SJSA1 (cell line): Measurements from ENCODE around the gene TDRD12. TPM values are rescaled to one million over a fixed set of nuclear protein-coding genes. Genes with fewer than 3 reads are reported as not detected.
"Not testable (repeated sequence)": the region's sequence is repeated elsewhere in the genome, so short reads cannot be mapped to it uniquely, and the experiment has no call there.

Experiments
- DNase-seq, 2 experiments: peaks; one replicate each; pipeline ENCODE4 v3.0.0-alpha.2; 2015 to 2020; ENCODE audit warnings: low spot score in 2 of 2, low read depth in 1 of 2
- H3K27ac ChIP-seq: fragments of 250-450 bp; sonication (Bioruptor Pico); 2 replicates; pipeline ENCODE4 v1.5.1; 2020; ENCODE audit warnings: mild to moderate bottlenecking, moderate library complexity
- H3K27me3 ChIP-seq: fragments of 250-450 bp; sonication (Bioruptor Pico); replicated peaks from 2 replicates; pipeline ENCODE4 v1.5.1; 2020; ENCODE audit warnings: mild to moderate bottlenecking, moderate library complexity
- H3K36me3 ChIP-seq: fragments of 250-450 bp; sonication (Bioruptor Pico); 2 replicates; pipeline ENCODE4 v1.5.1; 2020; ENCODE audit warnings: mild to moderate bottlenecking
- H3K4me1 ChIP-seq: fragments of 250-450 bp; sonication (Bioruptor Pico); replicated peaks from 2 replicates; pipeline ENCODE4 v1.6.1; 2021; ENCODE audit warnings: mild to moderate bottlenecking
- H3K4me3 ChIP-seq: fragments of 250-450 bp; sonication (Bioruptor Pico); 2 replicates; pipeline ENCODE4 v1.5.1; 2020; ENCODE audit warnings: mild to moderate bottlenecking
- H3K9me3 ChIP-seq: fragments of 250-450 bp; sonication (Bioruptor Pico); replicated peaks from 2 replicates; pipeline ENCODE4 v1.5.1; 2020; ENCODE audit warnings: mild to moderate bottlenecking
- total RNA-seq: library from RNA; depleted of rRNA; stranded (reverse); fragments of >200 nt; shearing (Covaris generic); gene quantifications from 2 replicates; pipeline ENCODE4 v1.2.3, GENCODE V29; 2014

TDRD12 gene
- total RNA-seq, 1 experiment from 2014 or later: 0.05 TPM

DNA sequence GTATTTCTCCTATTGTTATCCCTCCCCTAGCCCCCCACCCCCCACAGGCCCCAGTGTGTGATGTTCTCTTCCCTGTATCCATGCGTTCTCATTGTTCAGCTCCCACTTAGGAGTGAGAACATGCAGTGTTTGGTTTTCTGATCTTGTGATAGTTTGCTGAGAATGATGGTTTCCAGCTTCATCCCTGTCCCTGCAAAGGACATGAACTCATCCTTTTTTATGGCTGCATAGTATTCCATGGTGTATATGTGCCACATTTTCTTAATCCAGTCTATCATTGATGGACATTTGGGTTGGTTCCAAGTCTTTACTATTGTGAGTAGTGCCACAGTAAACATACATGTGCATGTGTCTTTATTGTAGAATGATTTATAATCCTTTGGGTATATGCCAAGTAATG, 62.5 kb downstream of the TDRD12 start:
- H3K4me1 ChIP-seq, H3K27ac ChIP-seq, H3K9me3 ChIP-seq, H3K27me3 ChIP-seq, DNase-seq, H3K36me3 ChIP-seq, H3K4me3 ChIP-seq: not testable (repeated sequence)

- H3K27me3 ChIP-seq, H3K4me1 ChIP-seq, H3K4me3 ChIP-seq, H3K9me3 ChIP-seq, H3K36me3 ChIP-seq, H3K27ac ChIP-seq, DNase-seq: not testable (repeated sequence)
These were observed 67.7 kb downstream of the TDRD12 start for GRCh38 chr19:32787161-32787813.

- H3K36me3 ChIP-seq, H3K27me3 ChIP-seq, H3K9me3 ChIP-seq, H3K27ac ChIP-seq, DNase-seq, H3K4me3 ChIP-seq, H3K4me1 ChIP-seq: not testable (repeated sequence)
These were observed 68.3 kb downstream of the TDRD12 start for GRCh38 chr19:32787895-32788294.

DNA sequence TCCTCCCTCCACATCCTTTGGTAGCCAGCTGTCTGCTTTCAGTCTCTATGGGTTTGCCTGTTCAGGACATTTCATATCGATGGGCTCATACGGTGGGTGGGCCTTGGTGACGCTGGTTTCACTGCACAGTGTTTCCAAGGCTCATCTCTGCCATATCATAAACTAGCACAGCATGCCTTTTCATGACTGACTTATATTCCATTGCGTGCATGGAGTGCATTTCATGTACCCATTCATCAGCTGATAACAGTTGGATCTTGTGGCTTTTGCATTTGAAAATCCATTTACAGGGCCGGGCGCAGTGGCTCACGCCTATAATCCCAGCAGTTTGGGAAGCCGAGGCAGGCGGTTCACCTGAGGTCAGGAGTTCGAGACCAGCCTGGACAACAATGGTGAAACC, 69.9 kb downstream of the TDRD12 start:
- H3K4me3 ChIP-seq: no peak overlapping the region
- H3K9me3 ChIP-seq: no peaks in the 10 kb centered on the region
- no peak overlapping the region for H3K27ac ChIP-seq
- H3K27me3 ChIP-seq: peaks cover 4% of the 10 kb centered on the region; the same call in 1 of the 2 replicates
- no peak for DNase-seq
- H3K4me1 ChIP-seq: no peaks in the 10 kb centered on the region
- H3K36me3 ChIP-seq: no peaks in the 10 kb centered on the region

GRCh38 chr19:32798201-32798600, 78.6 kb downstream of the TDRD12 start:
- H3K36me3 ChIP-seq: no peaks in the 10 kb centered on the region
- H3K4me3 ChIP-seq: no peak overlapping the region
- H3K27me3 ChIP-seq: peaks cover 11% of the 10 kb centered on the region
- no peak overlapping the region for H3K27ac ChIP-seq
- H3K9me3 ChIP-seq: no peaks in the 10 kb centered on the region
- H3K4me1 ChIP-seq: no peaks in the 10 kb centered on the region
- no peak for DNase-seq

DNA sequence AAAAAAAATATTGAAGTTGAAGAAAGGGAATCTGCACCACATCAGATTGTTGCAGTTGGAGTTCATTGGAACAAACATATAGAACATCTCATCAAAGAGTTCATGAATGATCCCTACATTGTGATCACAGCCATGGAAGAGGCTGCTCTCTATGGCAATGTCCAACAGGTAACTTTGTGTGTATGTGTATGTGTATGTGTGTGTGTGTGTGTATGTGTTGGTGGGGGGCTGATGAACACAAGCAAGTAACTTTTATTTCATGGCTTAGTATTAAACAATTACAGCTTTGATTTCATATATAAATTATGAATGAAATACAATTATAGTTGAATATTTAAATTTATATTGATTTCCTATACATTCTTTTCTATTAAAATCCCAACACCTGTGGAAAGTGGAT, 80.6 kb downstream of the TDRD12 start:
- Histone ChIP-seq H3K27ac (no peak overlapping the region), H3K36me3 (no peaks in the 10 kb centered on the region)
- DNase-seq: no peak

GRCh38 chr19:32800754-32801153, 81.2 kb downstream of the TDRD12 start:
- Histone ChIP-seq H3K27me3 (peaks cover 15% of the 10 kb centered on the region), H3K9me3 (no peaks in the 10 kb centered on the region), H3K4me3 (no peak overlapping the region), H3K27ac (no peak overlapping the region), H3K36me3 (no peaks in the 10 kb centered on the region), H3K4me1 (no peaks in the 10 kb centered on the region)
- no peak for DNase-seq

More for the DNA sequence above, 80.6 kb downstream of the TDRD12 start:
- H3K27me3 ChIP-seq: peaks cover 15% of the 10 kb centered on the region
- H3K4me1 ChIP-seq: no peaks in the 10 kb centered on the region
- H3K9me3 ChIP-seq: no peaks in the 10 kb centered on the region
- no peak overlapping the region for H3K4me3 ChIP-seq

- Histone ChIP-seq H3K36me3 (no peaks in the 10 kb centered on the region), H3K4me1 (no peaks in the 10 kb centered on the region), H3K27me3 (peaks cover 15% of the 10 kb centered on the region), H3K27ac (no peak overlapping the region), H3K4me3 (no peak overlapping the region), H3K9me3 (no peaks in the 10 kb centered on the region)
- DNase-seq: no peak
These were observed 83.3 kb downstream of the TDRD12 start for GRCh38 chr19:32802840-32803239.

DNA sequence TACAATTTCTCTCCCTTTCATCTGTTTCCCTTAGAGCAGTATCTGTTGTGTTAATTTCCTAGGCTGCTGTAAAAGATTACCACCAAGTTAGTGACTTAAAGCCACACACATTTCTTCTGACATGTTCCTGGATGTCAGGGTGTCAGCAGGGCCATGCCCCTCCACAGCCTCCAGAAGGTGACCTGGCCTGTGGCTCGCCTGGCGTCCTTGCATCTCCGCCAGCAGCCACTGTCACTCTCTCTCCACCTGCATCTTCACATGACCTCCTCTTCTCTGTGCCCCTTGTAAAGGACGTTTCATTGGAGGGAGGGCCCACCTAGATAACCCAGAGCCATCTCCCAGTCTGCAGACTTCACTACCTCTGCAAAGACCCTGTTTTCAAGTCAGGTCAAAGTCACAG, 88.7 kb downstream of the TDRD12 start:
- peaks cover 24% of the 10 kb centered on the region for H3K27me3 ChIP-seq
- no peaks in the 10 kb centered on the region for H3K4me1 ChIP-seq
- no peaks in the 10 kb centered on the region for H3K36me3 ChIP-seq
- no peak for DNase-seq
- no peaks in the 10 kb centered on the region for H3K9me3 ChIP-seq
- H3K27ac ChIP-seq: no peak overlapping the region
- H3K4me3 ChIP-seq: no peak overlapping the region

GRCh38 chr19:32809254-32809653, 89.7 kb downstream of the TDRD12 start:
- no peaks in the 10 kb centered on the region for H3K9me3 ChIP-seq
- H3K27ac ChIP-seq: no peak overlapping the region
- H3K36me3 ChIP-seq: no peaks in the 10 kb centered on the region
- DNase-seq: no peak
- H3K4me1 ChIP-seq: no peaks in the 10 kb centered on the region
- H3K27me3 ChIP-seq: peaks cover 20% of the 10 kb centered on the region
- no peak overlapping the region for H3K4me3 ChIP-seq

- Histone ChIP-seq H3K4me1 (no peaks in the 10 kb centered on the region), H3K27ac (no peak overlapping the region), H3K36me3 (no peaks in the 10 kb centered on the region), H3K27me3 (peaks cover 20% of the 10 kb centered on the region), H3K4me3 (no peak overlapping the region), H3K9me3 (no peaks in the 10 kb centered on the region)
- DNase-seq: no peak
These were observed 90.2 kb downstream of the TDRD12 start for GRCh38 chr19:32809754-32810153.

- no peaks in the 10 kb centered on the region for H3K4me1 ChIP-seq
- no peak overlapping the region for H3K4me3 ChIP-seq
- no peaks in the 10 kb centered on the region for H3K36me3 ChIP-seq
- no peaks in the 10 kb centered on the region for H3K9me3 ChIP-seq
- H3K27ac ChIP-seq: no peak overlapping the region
- no peak for DNase-seq
- peaks cover 22% of the 10 kb centered on the region for H3K27me3 ChIP-seq
These were observed 90.9 kb downstream of the TDRD12 start for GRCh38 chr19:32810452-32810851.

GRCh38 chr19:32811151-32811550, 91.6 kb downstream of the TDRD12 start:
- Histone ChIP-seq H3K27me3 (peaks cover 27% of the 10 kb centered on the region), H3K4me1 (no peaks in the 10 kb centered on the region), H3K27ac (no peak overlapping the region), H3K9me3 (no peaks in the 10 kb centered on the region), H3K36me3 (no peaks in the 10 kb centered on the region), H3K4me3 (no peak overlapping the region)
- no peak for DNase-seq

GRCh38 chr19:32812036-32812435, 92.5 kb downstream of the TDRD12 start:
- Histone ChIP-seq H3K9me3 (no peaks in the 10 kb centered on the region), H3K36me3 (no peaks in the 10 kb centered on the region), H3K27ac (no peak overlapping the region), H3K27me3 (peaks cover 30% of the 10 kb centered on the region), H3K4me3 (no peak overlapping the region), H3K4me1 (no peaks in the 10 kb centered on the region)
- DNase-seq: no peak

GRCh38 chr19:32812571-32812970, 93.0 kb downstream of the TDRD12 start:
- Histone ChIP-seq H3K36me3 (no peaks in the 10 kb centered on the region), H3K4me1 (no peaks in the 10 kb centered on the region), H3K27me3 (peaks cover 30% of the 10 kb centered on the region), H3K9me3 (no peaks in the 10 kb centered on the region), H3K27ac (no peak overlapping the region), H3K4me3 (no peak overlapping the region)
- no peak for DNase-seq
